CD4-positive, alpha-beta T cell treated with Interleukin-6 at 100 ng/mL for 8 hours (primary cell): ENCODE data around the gene USP37.

ENCODE experiments used
- DNase-seq: peaks from one replicate; pipeline ENCODE4 v3.0.0-alpha.2; 2020; ENCODE audit warnings: mixed read lengths, low spot score

Gene USP37, protein sequence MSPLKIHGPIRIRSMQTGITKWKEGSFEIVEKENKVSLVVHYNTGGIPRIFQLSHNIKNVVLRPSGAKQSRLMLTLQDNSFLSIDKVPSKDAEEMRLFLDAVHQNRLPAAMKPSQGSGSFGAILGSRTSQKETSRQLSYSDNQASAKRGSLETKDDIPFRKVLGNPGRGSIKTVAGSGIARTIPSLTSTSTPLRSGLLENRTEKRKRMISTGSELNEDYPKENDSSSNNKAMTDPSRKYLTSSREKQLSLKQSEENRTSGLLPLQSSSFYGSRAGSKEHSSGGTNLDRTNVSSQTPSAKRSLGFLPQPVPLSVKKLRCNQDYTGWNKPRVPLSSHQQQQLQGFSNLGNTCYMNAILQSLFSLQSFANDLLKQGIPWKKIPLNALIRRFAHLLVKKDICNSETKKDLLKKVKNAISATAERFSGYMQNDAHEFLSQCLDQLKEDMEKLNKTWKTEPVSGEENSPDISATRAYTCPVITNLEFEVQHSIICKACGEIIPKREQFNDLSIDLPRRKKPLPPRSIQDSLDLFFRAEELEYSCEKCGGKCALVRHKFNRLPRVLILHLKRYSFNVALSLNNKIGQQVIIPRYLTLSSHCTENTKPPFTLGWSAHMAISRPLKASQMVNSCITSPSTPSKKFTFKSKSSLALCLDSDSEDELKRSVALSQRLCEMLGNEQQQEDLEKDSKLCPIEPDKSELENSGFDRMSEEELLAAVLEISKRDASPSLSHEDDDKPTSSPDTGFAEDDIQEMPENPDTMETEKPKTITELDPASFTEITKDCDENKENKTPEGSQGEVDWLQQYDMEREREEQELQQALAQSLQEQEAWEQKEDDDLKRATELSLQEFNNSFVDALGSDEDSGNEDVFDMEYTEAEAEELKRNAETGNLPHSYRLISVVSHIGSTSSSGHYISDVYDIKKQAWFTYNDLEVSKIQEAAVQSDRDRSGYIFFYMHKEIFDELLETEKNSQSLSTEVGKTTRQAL

DNA sequence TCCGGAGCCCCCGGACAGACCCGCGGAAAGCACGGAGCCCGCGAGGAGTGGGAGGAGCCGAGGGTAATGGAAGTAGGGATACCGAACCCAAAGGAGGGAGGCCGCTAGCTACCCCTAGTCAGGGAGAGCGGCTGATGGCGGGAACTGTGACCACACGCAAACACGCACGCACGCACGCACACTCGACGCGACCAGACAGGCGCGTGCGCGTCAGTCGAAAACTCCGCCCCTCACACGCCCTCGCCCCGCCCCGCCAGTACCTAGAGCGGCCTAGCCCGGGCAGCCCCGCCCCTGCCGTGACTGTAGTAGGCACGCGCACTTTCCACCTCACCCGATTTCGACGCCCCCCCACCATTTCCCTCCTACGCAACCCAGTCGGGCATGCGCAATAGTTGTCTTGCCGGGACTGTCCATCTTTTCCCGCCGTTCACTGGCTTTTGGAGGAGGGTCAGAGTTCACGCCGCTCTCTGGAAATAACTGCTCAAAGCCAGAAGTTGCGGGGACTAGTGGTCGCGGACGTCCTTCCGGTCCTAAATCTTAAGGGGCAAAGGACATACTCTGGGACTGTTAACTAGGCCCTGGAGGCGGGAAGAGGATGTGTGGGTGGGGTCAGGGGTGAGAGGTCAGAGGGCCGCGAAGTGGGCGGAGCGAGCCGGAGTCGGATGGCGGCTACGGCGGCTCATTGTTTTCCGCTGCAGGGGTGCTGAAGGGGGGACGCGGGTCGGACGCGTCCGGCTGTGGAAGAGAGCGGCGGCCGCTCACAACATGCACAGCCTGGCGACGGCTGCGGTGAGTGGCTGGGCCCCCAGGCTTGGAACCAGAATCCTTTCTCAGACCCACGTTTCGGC is at the start of gene USP37, which contains the start of gene CNOT9:
TSS of gene USP37 (minus strand) at position 162 of the 848 bp plus-strand sequence. CDS start 9,698 bp downstream, outside the sequence.
TSS of gene CNOT9 (plus strand) at position 650 of the 848 bp plus-strand sequence. CDS start at position 766, 116 bp downstream.
- peak; percentile 99 for DNase-seq

DNA sequence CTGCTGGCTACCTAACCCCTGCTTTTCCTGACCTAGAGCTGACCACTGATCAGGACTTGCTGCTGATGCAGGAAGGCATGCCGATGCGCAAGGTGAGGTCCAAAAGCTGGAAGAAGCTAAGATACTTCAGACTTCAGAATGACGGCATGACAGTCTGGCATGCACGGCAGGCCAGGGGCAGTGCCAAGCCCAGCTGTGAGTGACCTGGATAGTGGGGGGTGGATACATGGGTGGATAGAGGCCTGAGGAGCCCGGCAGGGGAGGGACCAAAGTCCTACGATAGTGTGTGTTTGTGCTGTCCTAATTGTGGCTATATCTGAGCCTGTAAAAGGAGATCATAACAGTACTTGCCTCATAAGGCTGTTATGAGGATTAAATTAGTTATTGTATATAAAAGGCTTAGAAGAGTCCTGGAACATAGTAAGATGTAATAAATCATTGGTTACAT is 47.7 kb upstream of the USP37 start:
- no peak for DNase-seq

DNA sequence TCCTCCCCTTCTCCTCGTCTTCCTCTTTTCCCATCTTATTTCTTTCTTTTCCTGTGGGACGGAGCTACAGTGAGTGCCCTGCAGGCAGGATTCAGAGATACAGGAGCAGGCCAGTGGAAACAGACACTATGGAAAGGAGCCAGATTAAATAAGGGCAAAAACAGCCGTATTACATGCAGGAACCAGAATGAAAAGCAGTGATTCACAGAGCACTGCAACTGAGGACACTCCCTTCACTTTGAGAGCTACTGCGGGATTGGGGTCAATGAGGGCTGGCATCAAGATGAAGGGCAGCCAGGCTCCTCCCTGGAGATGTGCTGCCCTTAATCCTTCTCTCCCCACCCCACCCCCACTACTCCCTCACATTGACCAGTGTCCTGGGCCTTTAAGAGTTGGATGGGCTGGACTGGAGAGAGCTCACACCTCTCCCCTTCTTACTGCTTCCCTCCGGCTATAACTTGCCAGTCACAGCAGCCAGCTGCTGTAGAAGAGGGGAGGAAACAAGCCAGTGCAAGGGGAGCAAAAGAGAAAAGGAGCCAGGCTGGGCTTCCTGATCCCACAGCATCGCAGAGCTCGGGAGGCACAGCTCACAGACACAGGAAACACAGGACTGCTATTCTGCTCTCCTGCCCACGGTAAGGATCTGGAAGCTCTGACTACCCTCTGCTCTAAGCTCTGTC is 39.4 kb upstream of the USP37 start, which contains the start of gene PLCD4:
TSS of gene PLCD4 (plus strand) at position 464 of the 680 bp plus-strand sequence. CDS start 7,841 bp downstream, outside the sequence.
- no peak for DNase-seq

DNA sequence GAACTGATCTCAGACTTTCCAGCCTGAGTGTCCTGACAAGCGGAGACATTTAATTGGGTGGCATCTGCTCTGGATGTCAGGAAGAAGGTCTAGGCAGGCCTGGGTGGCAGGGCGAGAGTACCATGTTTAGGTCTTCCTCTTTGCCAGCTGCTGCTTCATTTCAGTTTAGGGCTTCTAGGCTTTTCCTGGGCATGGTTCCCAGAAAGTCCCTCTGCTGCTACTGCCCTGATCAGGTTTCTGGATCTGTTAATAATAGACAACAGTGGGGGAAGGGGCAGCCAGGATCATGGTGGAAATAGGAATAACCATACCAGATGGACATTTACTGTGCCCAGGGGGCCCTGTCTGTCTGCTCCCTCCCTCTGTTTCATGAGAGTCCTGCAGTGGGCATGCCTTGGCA is 37.3 kb upstream of the USP37 start:
- DNase-seq: no peak

DNA sequence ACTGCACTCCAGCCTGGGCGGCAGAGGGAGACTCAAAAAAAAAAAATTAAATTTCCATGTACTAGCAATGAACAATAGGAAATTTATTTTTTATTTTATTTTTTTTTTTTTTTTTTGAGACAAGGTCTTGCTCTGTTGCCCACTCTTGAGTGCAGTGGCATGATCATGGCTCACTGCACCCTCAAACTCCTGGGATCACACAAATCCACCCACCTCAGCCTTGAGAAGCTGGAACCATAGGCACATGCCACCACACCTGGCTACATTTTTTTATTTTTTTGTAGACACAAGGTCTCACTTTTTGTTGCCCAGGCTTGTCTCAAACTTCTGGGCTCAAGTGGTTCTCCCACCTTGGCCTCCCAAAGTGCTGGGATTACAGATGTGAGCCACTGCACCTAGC is 17.4 kb upstream of the USP37 start:
- DNase-seq: no peak

DNA sequence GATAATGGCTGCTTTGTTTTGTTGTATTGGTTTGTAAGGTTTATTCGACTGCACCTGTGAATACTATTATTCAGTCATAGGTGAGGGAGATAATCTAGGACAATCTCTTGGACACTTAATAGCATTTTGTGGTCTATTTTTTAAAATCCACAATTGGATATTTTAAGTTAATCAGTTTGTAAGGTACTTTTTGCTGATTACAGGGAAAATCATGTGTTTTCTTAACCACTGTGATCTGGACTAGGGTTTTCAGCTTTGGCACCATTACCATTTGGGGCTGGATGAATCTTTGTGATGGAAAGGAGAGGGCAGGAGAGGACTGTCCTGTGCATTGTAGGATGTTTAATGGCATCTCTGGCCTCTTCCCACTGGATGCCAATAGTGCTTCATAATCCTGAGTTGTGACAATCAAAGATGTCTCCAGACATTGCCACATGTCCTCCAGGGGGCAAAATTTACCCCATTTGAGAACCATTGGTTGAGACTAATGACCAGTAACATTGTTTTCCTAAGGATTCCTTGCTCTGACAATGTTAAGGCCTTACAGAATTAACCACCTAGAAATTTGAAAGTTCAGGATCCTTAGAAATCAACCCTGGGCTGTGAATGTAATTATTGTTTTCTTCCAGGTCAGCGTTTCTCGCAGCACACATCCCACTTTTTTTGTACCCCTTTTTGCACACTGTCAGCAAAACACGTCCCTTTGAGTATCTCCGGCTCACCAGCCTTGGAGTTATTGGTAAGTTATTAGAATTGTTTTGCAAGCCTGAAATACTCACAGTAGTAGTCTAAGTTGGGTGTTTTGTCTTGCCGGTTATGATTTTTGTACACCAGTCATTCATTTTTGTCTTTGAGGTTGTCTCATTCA is 16.1 kb upstream of the USP37 start:
- DNase-seq: no peak

DNA sequence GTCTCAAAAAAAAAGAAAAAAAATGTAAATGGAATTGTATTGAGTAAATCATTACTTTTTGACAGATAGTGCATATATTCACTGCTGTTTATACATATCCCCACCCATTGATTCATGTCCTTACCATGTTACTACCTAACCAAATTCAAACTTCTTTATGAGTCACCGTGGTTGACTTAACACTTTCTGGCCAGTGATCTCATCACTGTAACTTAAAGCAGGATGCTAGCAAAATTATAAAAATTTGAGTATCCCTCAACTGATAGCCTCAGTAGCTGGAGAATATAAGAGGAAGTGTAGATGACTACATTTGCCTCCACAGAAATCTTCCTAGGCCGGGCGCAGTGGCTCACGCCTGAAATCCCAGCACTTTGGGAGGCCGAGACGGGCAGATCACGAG is 13.9 kb upstream of the USP37 start:
- no peak for DNase-seq

DNA sequence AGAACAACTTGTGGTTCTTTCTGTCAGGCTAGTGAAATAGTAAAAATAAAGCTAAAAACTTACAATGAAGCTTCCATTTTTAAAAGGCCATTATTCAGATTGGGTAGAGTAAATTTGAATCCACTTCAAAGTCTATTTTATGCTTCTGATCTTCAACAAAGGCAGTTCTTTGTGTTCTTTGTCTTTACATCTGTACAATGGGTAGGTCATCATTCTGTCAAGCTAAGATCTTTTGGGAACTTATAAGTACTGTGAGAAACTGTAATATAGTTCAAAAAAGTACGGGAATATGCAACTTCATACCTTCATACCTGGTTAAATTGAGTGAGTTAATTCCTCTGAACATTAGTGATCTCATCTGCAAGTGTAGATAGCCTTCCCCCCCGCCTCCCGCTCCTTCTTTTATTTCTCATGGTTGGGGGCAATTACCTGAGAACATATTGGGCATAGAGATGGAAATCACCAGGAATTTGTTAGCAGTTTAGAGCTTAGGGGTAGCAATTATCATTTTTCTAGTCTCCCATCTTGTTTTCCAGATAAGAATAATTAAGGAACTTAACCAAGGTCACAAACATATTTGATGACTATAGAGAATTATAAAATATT is 10.2 kb upstream of the USP37 start:
- no peak for DNase-seq

DNA sequence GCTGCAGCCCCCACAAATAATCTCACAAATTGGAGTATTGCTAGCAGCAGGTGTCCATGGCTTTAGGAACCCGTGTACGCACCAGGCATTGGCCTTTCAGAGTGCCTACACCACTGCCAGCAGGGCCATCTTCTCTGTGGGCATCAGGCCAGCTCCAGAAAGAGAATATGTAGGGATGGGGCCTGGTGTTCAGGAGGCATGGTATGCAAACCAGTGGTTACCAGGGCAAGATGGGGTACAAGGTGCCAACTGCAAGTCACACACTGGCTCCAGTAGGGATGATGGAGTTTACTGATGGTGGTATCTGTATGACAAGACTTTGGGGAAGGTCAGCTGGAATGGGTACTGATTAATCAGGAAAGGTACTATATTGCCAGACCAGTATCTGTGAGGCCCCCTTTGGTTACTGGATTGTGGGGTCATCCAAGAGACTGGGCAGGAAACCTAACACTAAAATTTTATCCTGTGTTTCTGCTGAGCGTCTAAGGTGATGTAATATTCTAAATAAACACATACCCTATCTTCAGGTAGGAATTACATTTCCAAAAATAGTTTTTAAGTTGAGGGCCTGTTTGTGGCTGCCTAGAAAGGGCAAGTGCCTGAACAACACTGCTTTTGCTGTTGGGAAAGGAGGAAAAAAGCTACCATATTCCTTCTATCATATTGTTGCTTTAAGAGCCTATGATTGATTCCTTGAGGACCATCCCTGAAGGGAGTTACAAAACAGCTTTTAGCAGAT is 9.5 kb upstream of the USP37 start:
- no peak for DNase-seq

DNA sequence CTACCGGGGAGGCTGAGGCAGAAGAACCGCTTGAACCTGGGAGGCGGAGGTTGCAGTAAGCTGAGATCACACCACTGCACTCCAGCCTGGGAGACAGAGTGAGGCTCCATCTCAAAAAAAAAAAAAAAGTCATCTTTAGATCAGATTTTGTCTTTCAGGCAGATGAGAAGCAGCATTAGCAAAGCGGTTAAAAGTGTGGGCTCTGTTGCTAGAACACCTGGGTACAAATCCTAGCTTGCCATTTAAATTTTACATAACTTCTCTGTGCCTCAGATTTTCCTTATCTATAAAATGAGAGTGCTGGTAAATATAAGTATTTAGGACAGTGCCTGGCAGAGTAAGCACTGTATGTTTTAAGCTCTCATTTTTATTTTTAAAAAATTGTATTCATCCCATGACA is 8.7 kb upstream of the USP37 start:
- DNase-seq: no peak

DNA sequence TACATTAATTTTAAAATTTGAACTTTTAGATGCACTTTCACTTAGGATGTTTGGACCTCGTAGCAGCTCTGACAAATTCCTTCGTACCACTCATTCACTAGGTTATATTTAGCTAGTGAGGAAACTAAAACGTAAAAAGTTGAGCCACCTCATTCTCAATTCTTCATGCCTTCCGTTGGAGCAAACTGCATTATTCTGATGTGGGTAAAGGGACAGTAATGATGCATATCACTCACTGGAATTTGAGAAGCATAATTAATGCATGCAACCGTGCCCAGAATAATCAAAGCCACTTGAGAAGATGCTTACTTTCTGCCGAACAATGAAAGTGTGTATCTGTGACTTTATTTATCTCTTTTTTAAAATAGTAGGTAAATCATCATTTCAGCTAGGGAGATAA is 2.7 kb upstream of the USP37 start:
- no peak for DNase-seq

DNA sequence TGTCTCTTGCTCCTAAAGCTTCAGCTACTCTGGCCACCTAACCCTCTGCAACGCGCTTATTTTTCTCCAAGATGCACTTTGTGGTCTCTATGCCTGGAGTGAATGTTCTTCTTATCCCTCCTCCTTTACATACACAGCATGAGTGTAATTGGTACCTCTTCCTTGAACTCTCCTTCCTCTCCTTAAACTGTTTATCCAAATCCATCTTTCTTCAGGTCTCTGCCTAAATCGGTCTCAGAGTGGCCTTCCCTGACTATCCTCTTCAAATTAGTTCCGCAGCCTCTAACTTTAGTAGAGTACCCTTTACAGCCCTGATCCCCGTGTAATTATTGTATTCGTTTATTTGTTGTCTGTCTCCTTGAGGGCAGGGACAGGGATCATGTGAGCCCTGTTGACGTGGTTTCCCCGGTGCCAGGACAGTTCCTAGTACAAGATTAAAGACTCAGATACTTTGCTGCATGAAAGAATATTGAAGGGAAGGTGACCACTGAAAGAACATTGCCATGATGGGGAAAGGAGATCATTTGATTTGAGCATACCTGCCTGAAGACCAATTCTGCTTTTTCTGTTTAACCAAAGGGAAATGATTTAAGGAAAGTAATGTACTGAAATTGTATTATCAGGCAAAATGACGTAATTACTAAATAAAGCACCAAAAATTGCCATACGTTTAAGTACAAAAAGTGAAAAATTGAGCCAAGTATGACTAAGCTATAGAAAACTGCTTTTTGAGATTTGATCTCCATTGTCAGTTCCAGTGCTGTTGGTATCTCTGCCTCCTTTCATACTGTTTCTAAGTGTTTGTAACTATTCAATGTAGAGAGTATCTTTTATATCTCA is 1.7 kb upstream of the USP37 start:
- DNase-seq: no peak

DNA sequence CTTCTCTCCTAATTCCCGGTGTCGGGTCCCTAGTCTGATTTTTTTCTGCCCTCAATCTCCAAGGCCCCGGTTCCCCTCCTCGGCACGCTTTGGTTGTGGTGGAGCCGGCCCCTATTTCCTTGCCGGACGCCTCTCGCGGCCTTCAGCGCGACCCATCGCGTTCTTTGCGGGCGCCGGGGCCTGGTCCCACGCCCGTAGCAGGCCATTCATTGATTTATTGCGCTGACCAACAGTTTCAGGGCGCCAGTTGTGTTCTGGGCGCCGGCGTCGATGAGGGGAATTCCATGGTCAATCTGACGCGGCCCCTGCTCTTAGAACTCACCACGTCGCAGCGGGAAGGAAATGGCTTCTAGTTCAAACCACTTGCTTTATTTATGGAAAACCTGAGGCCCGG is 884 bp upstream of the USP37 start:
- DNase-seq: peak; percentile 41

DNA sequence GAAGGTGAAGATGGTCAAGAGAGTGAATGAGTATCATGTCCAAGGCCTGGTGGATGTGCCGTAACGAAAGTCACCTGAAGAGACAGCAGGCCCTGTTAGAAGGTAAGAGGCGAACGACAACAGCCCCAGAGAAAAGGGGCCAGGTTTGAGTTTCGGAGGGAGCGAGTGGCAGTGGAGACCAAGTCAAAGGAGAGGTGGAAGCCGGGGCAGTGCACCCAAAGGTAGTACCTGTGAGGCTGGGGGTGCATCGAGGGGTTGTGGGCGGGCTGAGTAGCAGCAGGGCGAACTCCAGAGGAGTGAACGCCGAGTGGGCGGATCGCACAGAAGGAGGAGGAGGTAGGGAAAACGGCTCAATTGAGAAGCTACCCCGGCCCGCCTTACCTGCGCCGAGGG is 358 bp downstream of the USP37 start:
- DNase-seq: no peak

DNA sequence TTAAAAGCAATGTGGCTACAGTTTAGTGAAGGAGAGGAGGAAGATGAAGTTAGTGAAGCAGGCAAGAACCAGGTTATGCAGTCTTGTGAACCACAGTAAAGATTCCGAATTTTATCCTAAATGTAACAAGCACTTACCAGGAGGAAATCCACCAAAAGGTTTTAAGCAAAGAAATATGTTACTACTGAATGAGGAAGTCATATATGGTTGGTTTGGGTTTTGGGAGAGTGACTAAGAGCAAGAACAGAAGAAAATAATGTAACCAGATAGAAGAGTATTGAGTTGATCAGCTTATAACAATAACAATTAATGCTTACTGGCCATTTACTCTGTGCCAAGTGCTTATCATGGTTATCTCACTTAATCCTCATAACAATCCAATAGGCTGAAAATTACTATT is 1.9 kb downstream of the USP37 start:
- no peak for DNase-seq

DNA sequence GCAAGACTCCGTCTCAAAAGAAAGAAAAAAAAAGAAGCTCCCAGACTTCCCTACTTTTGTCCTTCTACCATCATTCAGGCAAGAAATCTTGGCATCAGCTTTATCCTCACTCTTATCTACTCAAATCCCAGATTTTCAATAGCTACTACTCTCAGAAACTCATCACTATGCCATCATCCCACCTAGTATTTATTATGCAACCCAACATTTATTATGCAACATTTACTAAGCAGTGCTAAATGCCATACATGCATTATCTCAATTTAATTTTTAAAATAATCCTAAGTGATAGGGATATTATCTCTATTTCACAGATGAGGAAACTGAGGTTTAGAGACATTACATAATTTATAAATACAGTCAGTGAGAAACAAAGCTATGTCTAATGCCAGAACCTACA is 4.1 kb downstream of the USP37 start:
- no peak for DNase-seq

DNA sequence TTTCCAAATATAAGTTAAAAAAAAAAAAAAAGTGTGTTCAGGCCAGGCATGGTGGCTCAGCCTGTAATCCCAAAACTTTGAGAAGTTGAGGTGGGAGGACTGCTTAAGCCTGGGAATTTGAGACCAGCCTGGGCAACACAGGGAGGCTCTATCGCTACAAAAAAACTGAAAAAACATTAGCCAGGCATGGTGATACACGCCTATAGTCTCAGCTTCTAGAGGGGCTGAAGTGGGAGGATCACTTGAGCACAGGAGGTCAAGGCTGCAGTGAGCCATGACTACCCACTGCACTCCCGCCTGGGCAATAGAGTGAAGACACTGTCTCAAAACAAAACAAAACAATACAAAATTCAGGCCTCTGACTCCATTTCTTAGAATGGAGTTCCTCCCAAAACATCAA is 9.2 kb downstream of the USP37 start:
- DNase-seq: no peak

DNA sequence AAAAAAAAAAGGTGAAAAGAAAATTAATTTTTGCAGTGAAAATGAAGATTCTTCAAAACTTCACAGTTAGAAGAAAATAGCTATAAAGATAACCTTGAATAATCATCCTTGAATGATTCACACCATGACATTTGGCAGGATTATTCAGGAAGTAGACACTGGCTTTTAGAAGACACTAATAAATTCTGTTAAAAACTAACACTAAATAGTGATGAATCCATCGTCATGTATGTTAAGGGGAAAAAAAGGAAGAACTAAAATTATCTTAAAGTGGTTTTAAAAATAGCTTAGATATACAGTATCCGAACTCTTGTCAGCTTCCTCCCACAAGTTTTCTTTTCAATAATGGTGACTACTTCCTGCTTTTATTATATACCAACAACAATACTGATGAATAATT is 10.2 kb downstream of the USP37 start:
- no peak for DNase-seq
